Esophagus mucosa (tissue), 1 donor: ENCODE results near the gene PAQR7. TPM values are rescaled to one million over a fixed set of nuclear protein-coding genes. Genes with fewer than 3 reads are reported as not detected.

Source experiments
- ATAC-seq: fragments of 200-7000 bp; cut with Tn5 transposase; one replicate; pipeline ENCODE4 v1.9.1; 2020
- total RNA-seq: library from RNA; stranded (reverse); gene quantifications from one replicate; pipeline ENCODE4 v1.2.4, GENCODE V29; 2023
- donor health status: DM: yes; HTN: yes; CAD: no.

Gene PAQR7
- total RNA-seq, 1 donor from 2014 or later = 11.1 TPM

GRCh38 chr1:25815208-25816111 is 60.0 kb downstream of the PAQR7 start:
- no peak for ATAC-seq

GRCh38 chr1:25814549-25815087 is 60.9 kb downstream of the PAQR7 start:
- ATAC-seq = no peak

- ATAC-seq = no peak
These were observed 61.6 kb downstream of the PAQR7 start for GRCh38 chr1:25813734-25814471.

- no peak for ATAC-seq
These were observed 62.3 kb downstream of the PAQR7 start for GRCh38 chr1:25813071-25813733.

Other genes starting within 250 kb of the PAQR7 start
- gene SELENON, start 75.5 kb downstream of the PAQR7 start, total RNA-seq = 35.2 TPM
- gene MTFR1L, start 55.8 kb downstream of the PAQR7 start, total RNA-seq = 20.6 TPM
- gene AUNIP, start 16.3 kb downstream of the PAQR7 start, total RNA-seq = 3.3 TPM
- 110 TPM for gene STMN1, start 30.7 kb upstream of the PAQR7 start, total RNA-seq
- gene PAFAH2, start 122.4 kb upstream of the PAQR7 start, total RNA-seq = 9.0 TPM
- not detected for gene EXTL1, start 146.1 kb upstream of the PAQR7 start, total RNA-seq
- not detected for gene SLC30A2, start 170.4 kb upstream of the PAQR7 start, total RNA-seq
- gene TRIM63, start 191.9 kb upstream of the PAQR7 start, total RNA-seq = not detected
- gene PDIK1L, start 236.1 kb upstream of the PAQR7 start, total RNA-seq = 8.2 TPM